Heart right ventricle (tissue), 16 donors: Measurements from ENCODE around the gene RBM20. TPM values are rescaled to one million over a fixed set of nuclear protein-coding genes. Genes with fewer than 3 reads are reported as not detected.
A peak's percentile ranks its signal among the peaks of the same experiment; 100 is the strongest.

Source experiments
- ATAC-seq, 8 donors: fragments of 200-7000 bp; cut with Tn5 transposase; one replicate each; pipeline ENCODE4 v1.9.1; 2020; ENCODE audit warnings: mild to moderate bottlenecking in 8 of 8, moderate library complexity in 8 of 8, moderate number of reproducible peaks in 1 of 8
- DNase-seq, 2 donors: peaks; one replicate each; pipeline ENCODE4 v3.0.0-alpha.2; 2020
- H3K27ac ChIP-seq, 10 donors: fragments of 200-600 bp; sonication (generic) in 2 of 10; one replicate each; pipeline versions ENCODE4 v1.5.0 to v1.8.0; 2020 to 2022; ENCODE audit warnings: mild to moderate bottlenecking in 3 of 10
- H3K27me3 ChIP-seq, 7 donors: fragments of 200-600 bp; one replicate each; pipeline ENCODE4 v1.8.0; 2021 to 2022; ENCODE audit warnings: mild to moderate bottlenecking in 2 of 7
- H3K36me3 ChIP-seq, 9 donors: fragments of 200-600 bp; sonication (generic) in 1 of 9; one replicate each; pipeline versions ENCODE4 v1.5.0 to v1.8.0; 2020 to 2022; ENCODE audit warnings: mild to moderate bottlenecking in 2 of 9
- H3K4me1 ChIP-seq, 9 donors: fragments of 200-600 bp; sonication (generic) in 1 of 9; one replicate each; pipeline versions ENCODE4 v1.5.0 to v1.8.0; 2020 to 2022; ENCODE audit warnings: mild to moderate bottlenecking in 4 of 9
- H3K4me3 ChIP-seq, 10 donors: fragments of 200-600 bp; sonication (generic) in 2 of 10; one replicate each; pipeline versions ENCODE4 v1.5.0 to v1.8.0; 2020 to 2022; ENCODE audit warnings: mild to moderate bottlenecking in 7 of 10, moderate library complexity in 2 of 10
- H3K9me3 ChIP-seq, 11 donors: fragments of 200-600 bp in 10 of 11; sonication (generic) in 2 of 11; one replicate each; pipeline versions ENCODE4 v1.5.0 to v1.8.0; 2013 to 2022; ENCODE audit warnings: mild to moderate bottlenecking in 2 of 11, control low read depth in 1 of 11, moderate library complexity in 1 of 11
- CTCF ChIP-seq, 9 donors: fragments of 200-600 bp; sonication (generic) in 2 of 9; IDR thresholded peaks; one replicate each; pipeline versions ENCODE4 v1.5.0 to v1.8.0; 2021 to 2022; ENCODE audit warnings: antibody characterized with exemption in 9 of 9, mild to moderate bottlenecking in 5 of 9, moderate library complexity in 1 of 9
- WGBS, 2 donors: extraction: QIAGEN DNeasy Blood & Tissue Kit; methylation state at CpG; one replicate each; pipeline ENCODE4 v1.1.7; 2013; ENCODE audit warnings: inconsistent platforms in 1 of 2; 5-methylcytosine and 5-hydroxymethylcytosine counted together
- intact Hi-C, 10 donors: fragments of 100-400 bp; cut with DNase I; formaldehyde crosslinking; loops; one replicate each; pipeline versions ENCODE4 v1.11.1 to v1.14.2; 2022
- polyA plus RNA-seq, 2 donors: library from polyadenylated mRNA; stranded (reverse); fragments of 200-250 nt; gene quantifications; one replicate each; pipeline ENCODE4 v1.2.3, GENCODE V29; 2013
- total RNA-seq, 10 donors: library from RNA; stranded (reverse); fragmentation: NEBNext Ultra II Directional in 3 of 10; extraction: Animal tissue kit (Norgen Biotek cat#: 25700) in 3 of 10; gene quantifications; one replicate each; pipeline versions ENCODE4 v1.2.1 to v1.2.4, GENCODE V29; 2021 to 2023
- donor health status: Arrhythmogenic right ventricular cardiomyopathy.
- donor health status: ischemic (EF 13 %, LVEDD 7.1; RV severe dilation, severe dysfunction).
- donor health status: healthy with polysubstance abuse.
- donor health status: DM: no; HTN: yes; CAD: no.
- donor health status: DM: no; HTN: no; CAD: no.
- donor health status: ischemic (EF 25% LVEDD 6.9; RV normal size, moderate dysfunction).
- donor health status: ischemic (EF 25% LVEDD 5.7; RV mildly dilated, moderate dysfunction).
- donor health status: healthy.
- donor health status: DM: yes; HTN: yes; CAD: no.
- donor health status: Ischemic cardiomyopathy.
- donor health status: ischemic (EF 35%, LVEDD 5.7; RV mildly dilated, moderate dysfunction).
- donor health status: nonischemic (EF 11% LVEDD 7.7; RV severe dilation, severe dysfunction).
- donor health status: DM: yes; HTN: yes; CAD: no.
- donor health status: PGD.
- donor health status: ischemic (EF 29% LVEDD 5.4; RV normal size, mild dysfunction).
- donor health status: nonischemic (EF 23%, LVEDD 6.1; RV moderate dilation, normal function).

The RBM20 gene
- total and polyA plus RNA-seq, 12 donors, result 10.1 to 186 (median 134) TPM

- Histone ChIP-seq H3K36me3 (no peaks in the 10 kb centered on the region), H3K9me3 (no peaks in the 10 kb centered on the region), H3K4me3 (peak overlapping the region in 1 of 10 donors; percentile 6), H3K27ac (peak overlapping the region in 8 of 10 donors; percentile 4 to 96 (median 90)), H3K27me3 (peaks cover 0 to 61% (median 44%) of the 10 kb centered on the region in 7 donors), H3K4me1 (peaks cover 0 to 45% (median 29%) of the 10 kb centered on the region in 9 donors)
- 19 to 29% methylated on average over 5 of the region's 5 CpGs for WGBS, 2 donors
- DNase-seq (peak; percentile 55 to 73), ATAC-seq (peak in 7 of 8 donors; percentile 15 to 73 (median 52))
- intact Hi-C loops, result loop anchor here in 1 of 10 donors (5.0 to 10.0 kb wide), 2 partner anchors 41 to 134 kb away; no protein-coding TSS in a partner anchor
- no peak for TF ChIP-seq CTCF (IDR thresholded peaks at IDR 0.05)
Measured at GRCh38 chr10:110641256-110641655, 2.9 kb upstream of the RBM20 start.

- Histone ChIP-seq H3K9me3 (no peaks in the 10 kb centered on the region), H3K4me1 (peaks cover 0 to 33% (median 23%) of the 10 kb centered on the region in 9 donors), H3K36me3 (no peaks in the 10 kb centered on the region), H3K4me3 (peak overlapping the region in 9 of 10 donors; percentile 57 to 71 (median 68)), H3K27ac (peak overlapping the region; percentile 77 to 96 (median 90)), H3K27me3 (peaks cover 0 to 73% (median 55%) of the 10 kb centered on the region in 7 donors)
- no peak for DNase-seq
- no peak for TF ChIP-seq CTCF (IDR thresholded peaks at IDR 0.05)
- ATAC-seq, result no peak
- intact Hi-C loops, result loop anchor here in 1 of 10 donors (5.0 to 10.0 kb wide), 2 partner anchors 40 to 132 kb away; no protein-coding TSS in a partner anchor
- WGBS, 2 donors, result 20 to 35% methylated on average over 14 of the region's 14 CpGs
Measured at GRCh38 chr10:110642204-110643034, 1.7 kb upstream of the RBM20 start.

GRCh38 chr10:110643035-110643652 lies 992 bp upstream of the RBM20 start:
- Histone ChIP-seq H3K4me3 (peak overlapping the region; percentile 41 to 71 (median 68)), H3K4me1 (peaks cover 0 to 26% (median 20%) of the 10 kb centered on the region in 9 donors), H3K27ac (peak overlapping the region; percentile 77 to 96 (median 90)), H3K27me3 (peaks cover 0 to 80% (median 59%) of the 10 kb centered on the region in 7 donors), H3K36me3 (no peaks in the 10 kb centered on the region), H3K9me3 (no peaks in the 10 kb centered on the region)
- no peak for DNase-seq
- intact Hi-C loops, result loop anchor here in 1 of 10 donors (5.0 to 10.0 kb wide), 2 partner anchors 39 to 132 kb away; no protein-coding TSS in a partner anchor
- peak in 6 of 8 donors; percentile 21 to 37 (median 27) for ATAC-seq
- 3 to 9% methylated on average over 40 of the region's 40 CpGs for WGBS, 2 donors
- no peak for TF ChIP-seq CTCF (IDR thresholded peaks at IDR 0.05)
